Measurements from ENCODE around the gene DBH.

- TF ChIP-seq CTCF (IDR thresholded peaks at IDR 0.05; ENCODE audit: low read length) (no peak), EZH2phosphoT487 (IDR thresholded peaks at IDR 0.05; ENCODE audit: low read length) (no peak), EZH2 (optimal IDR thresholded peaks at IDR 0.05; ENCODE audit: low read depth, low read length) (no peak)
Measured at GRCh38 chr9:133595910-133596309, 40.3 kb upstream of the DBH start.
